K562 (cell line): Measurements from ENCODE around the gene HYI. TPM values are rescaled to one million over a fixed set of nuclear protein-coding genes. Genes with fewer than 3 reads are reported as not detected.

Source experiments
- ATAC-seq: fragments of 200-7000 bp; cut with Tn5 transposase; 3 replicates; pipeline ENCODE4 v1.9.1; 2020; ENCODE audit warnings: moderate library complexity
- BruUV-seq: library from RNA; stranded (reverse); fragments of 400-500 nt; replicated peaks from 2 replicates; lab custom pipeline; 2021; lab: Mats Ljungman, UMichigan
- CTCF ChIA-PET: fragments of 300-600 bp; formaldehyde crosslinking; extraction: SDS; loops from one replicate; lab custom pipeline; 2021; ENCODE audit warnings: low intra/inter-chr PET ratio; lab: Yijun Ruan, JAX
- POLR2A ChIA-PET: fragments of 300-600, 350-650 bp; sonication (Branson Sonifier 250); formaldehyde crosslinking; extraction: SDS; loops from one replicate; lab custom pipeline; 2021; ENCODE audit warnings: antibody characterized with exemption, inconsistent platforms; lab: Yijun Ruan, JAX
- DNase-seq, 4 experiments: peaks; one replicate each; pipeline versions ENCODE4 v3.0.0 to v3.0.0-alpha.2; 2011 to 2018; ENCODE audit warnings: low spot score in 3 of 4, mixed read lengths in 3 of 4; ENCODE audit errors: extremely low read depth in 1 of 4
- FAIRE-seq: peaks from 2 replicates; lab custom pipeline; 2011; peaks lifted over from hg19 to GRCh38; lab: Jason Lieb, UNC
- H2AFZ ChIP-seq: 2 replicates; pipeline ENCODE4 v1.6.0; 2011; ENCODE audit warnings: low read depth, low read length, control low read depth, inconsistent platforms
- H3K27ac ChIP-seq: fragments of 200-600 bp; 3 replicates; pipeline ENCODE4 v1.8.0; 2011; ENCODE audit warnings: low read depth, mild to moderate bottlenecking, control low read depth, inconsistent platforms, low read length, moderate library complexity, mixed read lengths; ENCODE audit errors: extremely low read depth
- H3K27me3 ChIP-seq, 2 experiments: fragments of 300-600 bp in 1 of 2; 2 replicates in 1 of 2; 3 replicates in 1 of 2; pipeline versions ENCODE4 v1.6.0 to v1.8.0; 2011; ENCODE audit warnings: inconsistent platforms in 2 of 2, low read length in 2 of 2, mild to moderate bottlenecking in 1 of 2, mixed read lengths in 1 of 2, moderate library complexity in 1 of 2; ENCODE audit not compliant: control insufficient read depth in 2 of 2, insufficient read depth in 2 of 2
- H3K36me3 ChIP-seq: fragments of 300-600 bp; 3 replicates; pipeline ENCODE4 v1.8.0; 2011; ENCODE audit warnings: mild to moderate bottlenecking, low read length, inconsistent platforms; ENCODE audit not compliant: control insufficient read depth, insufficient read depth
- H3K4me1 ChIP-seq, 2 experiments: fragments of 200-600 bp in 1 of 2; replicated peaks in 1 of 2; 2 replicates in 1 of 2; 3 replicates in 1 of 2; pipeline versions ENCODE4 v1.5.1 to v1.8.0; 2011; ENCODE audit warnings: inconsistent platforms in 2 of 2, low read length in 2 of 2, mild to moderate bottlenecking in 1 of 2, mixed read lengths in 1 of 2, moderate library complexity in 1 of 2; ENCODE audit not compliant: control insufficient read depth in 2 of 2, insufficient read depth in 2 of 2
- H3K4me2 ChIP-seq: 2 replicates; pipeline ENCODE4 v1.6.1; 2011; ENCODE audit warnings: low read length, control low read depth, inconsistent platforms, mixed read lengths; ENCODE audit not compliant: insufficient read depth
- H3K4me3 ChIP-seq: fragments of 200-600 bp; sonication (generic), shearing (Covaris generic); 2 replicates; pipeline ENCODE4 v1.5.1; 2016; ENCODE audit warnings: control low read depth, inconsistent platforms
- H3K79me2 ChIP-seq: fragments of 200-600 bp; 3 replicates; pipeline ENCODE4 v1.8.0; 2011; ENCODE audit warnings: low read length, inconsistent platforms; ENCODE audit not compliant: control insufficient read depth, insufficient read depth
- H3K9ac ChIP-seq, 2 experiments: 2 replicates each; pipeline versions ENCODE4 v1.6.0 to v1.6.1; 2011; ENCODE audit warnings: low read depth in 2 of 2, low read length in 2 of 2, control low read depth in 1 of 2, inconsistent platforms in 1 of 2, mild to moderate bottlenecking in 1 of 2, mixed read lengths in 1 of 2; ENCODE audit not compliant: insufficient read depth in 1 of 2
- H3K9me1 ChIP-seq: one replicate; pipeline ENCODE4 v1.6.0; 2011; ENCODE audit warnings: inconsistent platforms, mild to moderate bottlenecking, low read length, moderate library complexity; ENCODE audit not compliant: control insufficient read depth, insufficient read depth
- H3K9me3 ChIP-seq: replicated peaks from 2 replicates; pipeline ENCODE4 v1.5.1; 2011; ENCODE audit warnings: low read depth, low read length, inconsistent platforms; ENCODE audit not compliant: control insufficient read depth, insufficient read depth
- H4K20me1 ChIP-seq: replicated peaks from 2 replicates; pipeline ENCODE4 v1.6.1; 2011; ENCODE audit warnings: low read length, inconsistent platforms, mixed read lengths; ENCODE audit not compliant: control insufficient read depth, insufficient read depth
- ZFP1 ChIP-seq: fragments of 450-650 bp; formaldehyde crosslinking; IDR thresholded peaks from 2 replicates; pipeline ENCODE4 v1.4.0; 2020; ENCODE audit warnings: mild to moderate bottlenecking, mixed read lengths
- ZNF134 ChIP-seq: fragments of 250-450 bp; sonication (Bioruptor Pico); conservative IDR thresholded peaks from 2 replicates; pipeline ENCODE4 v1.4.0; 2020
- ZNF583 ChIP-seq: fragments of 250-450 bp; sonication (Bioruptor Pico); IDR thresholded peaks from 2 replicates; pipeline ENCODE4 v1.4.0; 2020
- WGBS: fragments of 100-300 bp; shearing (Covaris generic); methylation state at CpG from one replicate; pipeline ENCODE4 v1.1.6; 2016; ENCODE audit warnings: low coverage, mixed read lengths; ENCODE audit not compliant: insufficient coverage; ENCODE audit errors: missing lambda C conversion rate; 5-methylcytosine and 5-hydroxymethylcytosine counted together
- in situ Hi-C: fragments of 300-500 bp; cut with MboI; formaldehyde crosslinking; loops from 4 replicates; pipeline ENCODE4 v1.15.0; 2018; ENCODE audit warnings: inconsistent platforms, mixed read lengths
- intact Hi-C: fragments of 100-400 bp; cut with micrococcal nuclease; formaldehyde crosslinking; loops from 2 replicates; pipeline ENCODE4 v1.14.2; 2022
- polyA plus RNA-seq, 8 experiments: library from polyadenylated mRNA; depleted of rRNA in 4 of 8; stranded (reverse) in 5 of 8; unstranded in 3 of 8; fragments of >200 nt; fragmentation: Nextera tagmentation in 2 of 8; fragmentation: Illumina TruSeq in 1 of 8; extraction: Ambion mirVana in 2 of 8; extraction: Trizol in 1 of 8; gene quantifications; 2 replicates each; pipeline versions ENCODE4 v1.2.1 to v1.2.3, GENCODE V29; 2011 to 2014; ENCODE audit warnings: inconsistent platforms in 1 of 8, missing spikeins in 1 of 8
- total RNA-seq, 7 experiments: library from RNA; depleted of rRNA in 6 of 7; stranded (reverse); fragments of >200 nt in 6 of 7; fragmentation: Illumina TruSeq in 2 of 7; extraction: Trizol in 2 of 7; gene quantifications; 2 replicates each; pipeline versions ENCODE4 v1.2.1 to v1.2.3, GENCODE V29; 2011 to 2021; ENCODE audit warnings: low replicate concordance in 1 of 7
- TF ChIP-seq, protein P1 (sequence below): fragments of 450-650 bp; IDR thresholded peaks from 2 replicates; pipeline ENCODE4 v1.6.1; 2017; ENCODE audit warnings: antibody characterized with exemption, mild to moderate bottlenecking

HYI gene
- total and polyA plus RNA-seq, 9 of the 15 experiments (the other 6 are each of a cell fraction or from before 2014, with no cell fraction given), result 0.04 to 4.1 (median 1.4) TPM; not detected in 1

GRCh38 chr1:43446881-43447835 is 6.6 kb downstream of the HYI start:
- peaks cover 67% of the 10 kb centered on the region; the same call in 2 of the 3 replicates for H3K36me3 ChIP-seq
- WGBS, result 84% methylated on average over 19 of the region's 19 CpGs

More at GRCh38 chr1:43446881-43447835, 6.6 kb downstream of the HYI start:
- H3K79me2 ChIP-seq, result no peaks in the 10 kb centered on the region
- peaks cover 8 to 14% of the 10 kb centered on the region in 2 experiments; a peak in 4 of 5 replicates for H3K4me1 ChIP-seq
- FAIRE-seq (no peak), DNase-seq (no peak), ATAC-seq (no peak)
- no peaks in the 10 kb centered on the region for H3K9me3 ChIP-seq
- H4K20me1 ChIP-seq, result peaks cover 4% of the 10 kb centered on the region; the same call in 1 of the 2 replicates
- H2AFZ ChIP-seq, result no peak overlapping the region
- ChIA-PET POLR2A (interaction anchor here (0.6 kb wide), 3 partner anchors 280 to 681 kb away, joined by 3 to 4 read pairs (median 3); no protein-coding TSS in a partner anchor), CTCF (no interaction called here)
- intact Hi-C loops (no loop called here), in situ Hi-C loops (no loop called here)
- BruUV-seq, result no TSS peak
- no peak overlapping the region for H3K4me3 ChIP-seq
- H3K9me1 ChIP-seq, result peaks cover 4% of the 10 kb centered on the region
- no peak overlapping the region for H3K4me2 ChIP-seq
- H3K27me3 ChIP-seq, result no peaks in the 10 kb centered on the region
- TF ChIP-seq ZFP1 (CRISPR knock-in tag), result no peak
- TF ChIP-seq ZNF134 (CRISPR knock-in tag), result no peak
- no peak for TF ChIP-seq ZNF583 (CRISPR knock-in tag)
- TF ChIP-seq, protein P1, sequence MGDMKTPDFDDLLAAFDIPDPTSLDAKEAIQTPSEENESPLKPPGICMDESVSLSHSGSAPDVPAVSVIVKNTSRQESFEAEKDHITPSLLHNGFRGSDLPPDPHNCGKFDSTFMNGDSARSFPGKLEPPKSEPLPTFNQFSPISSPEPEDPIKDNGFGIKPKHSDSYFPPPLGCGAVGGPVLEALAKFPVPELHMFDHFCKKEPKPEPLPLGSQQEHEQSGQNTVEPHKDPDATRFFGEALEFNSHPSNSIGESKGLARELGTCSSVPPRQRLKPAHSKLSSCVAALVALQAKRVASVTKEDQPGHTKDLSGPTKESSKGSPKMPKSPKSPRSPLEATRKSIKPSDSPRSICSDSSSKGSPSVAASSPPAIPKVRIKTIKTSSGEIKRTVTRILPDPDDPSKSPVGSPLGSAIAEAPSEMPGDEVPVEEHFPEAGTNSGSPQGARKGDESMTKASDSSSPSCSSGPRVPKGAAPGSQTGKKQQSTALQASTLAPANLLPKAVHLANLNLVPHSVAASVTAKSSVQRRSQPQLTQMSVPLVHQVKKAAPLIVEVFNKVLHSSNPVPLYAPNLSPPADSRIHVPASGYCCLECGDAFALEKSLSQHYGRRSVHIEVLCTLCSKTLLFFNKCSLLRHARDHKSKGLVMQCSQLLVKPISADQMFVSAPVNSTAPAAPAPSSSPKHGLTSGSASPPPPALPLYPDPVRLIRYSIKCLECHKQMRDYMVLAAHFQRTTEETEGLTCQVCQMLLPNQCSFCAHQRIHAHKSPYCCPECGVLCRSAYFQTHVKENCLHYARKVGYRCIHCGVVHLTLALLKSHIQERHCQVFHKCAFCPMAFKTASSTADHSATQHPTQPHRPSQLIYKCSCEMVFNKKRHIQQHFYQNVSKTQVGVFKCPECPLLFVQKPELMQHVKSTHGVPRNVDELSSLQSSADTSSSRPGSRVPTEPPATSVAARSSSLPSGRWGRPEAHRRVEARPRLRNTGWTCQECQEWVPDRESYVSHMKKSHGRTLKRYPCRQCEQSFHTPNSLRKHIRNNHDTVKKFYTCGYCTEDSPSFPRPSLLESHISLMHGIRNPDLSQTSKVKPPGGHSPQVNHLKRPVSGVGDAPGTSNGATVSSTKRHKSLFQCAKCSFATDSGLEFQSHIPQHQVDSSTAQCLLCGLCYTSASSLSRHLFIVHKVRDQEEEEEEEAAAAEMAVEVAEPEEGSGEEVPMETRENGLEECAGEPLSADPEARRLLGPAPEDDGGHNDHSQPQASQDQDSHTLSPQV, result no peak
- H3K9ac ChIP-seq, result no peak overlapping the region; a peak in 1 of 4 replicates
- no peak overlapping the region for H3K27ac ChIP-seq
